Hepatocyte (in vitro differentiated cells): ENCODE measurements around the gene NDUFA7. TPM values are rescaled to one million over a fixed set of nuclear protein-coding genes. Genes with fewer than 3 reads are reported as not detected.

Experiments used
- DNase-seq: peaks from one replicate; pipeline ENCODE4 v3.0.0-alpha.2; 2016; ENCODE audit warnings: low spot score
- H2AFZ ChIP-seq: fragments of 200-600 bp; sonication (generic); 2 replicates; pipeline ENCODE4 v1.6.0; 2016; ENCODE audit warnings: antibody characterized with exemption, mild to moderate bottlenecking
- H3K27ac ChIP-seq: fragments of 200-600 bp; sonication (generic); 2 replicates; pipeline ENCODE4 v1.5.1; 2016; ENCODE audit warnings: mild to moderate bottlenecking
- H3K27me3 ChIP-seq: fragments of 200-600 bp; sonication (generic); 2 replicates; pipeline ENCODE4 v1.6.1; 2016
- H3K36me3 ChIP-seq: fragments of 200-600 bp; sonication (generic); replicated peaks from 2 replicates; pipeline ENCODE4 v1.5.1; 2016; ENCODE audit warnings: low read depth; ENCODE audit not compliant: insufficient read depth
- H3K4me1 ChIP-seq: fragments of 200-600 bp; sonication (generic); 2 replicates; pipeline ENCODE4 v1.5.1; 2016; ENCODE audit warnings: mild to moderate bottlenecking, moderate library complexity; ENCODE audit not compliant: insufficient read depth
- H3K4me2 ChIP-seq: fragments of 200-600 bp; sonication (generic); 2 replicates; pipeline ENCODE4 v1.6.0; 2016
- H3K4me3 ChIP-seq: fragments of 200-600 bp; sonication (generic); 2 replicates; pipeline ENCODE4 v1.5.1; 2016; ENCODE audit warnings: mild to moderate bottlenecking
- H3K79me2 ChIP-seq: fragments of 200-600 bp; sonication (generic); 2 replicates; pipeline ENCODE4 v1.6.0; 2017; ENCODE audit warnings: mild to moderate bottlenecking
- H3K9me2 ChIP-seq: fragments of 200-600 bp; sonication (generic); replicated peaks from 2 replicates; pipeline ENCODE4 v1.6.0; 2017; ENCODE audit warnings: mild to moderate bottlenecking; ENCODE audit not compliant: insufficient read depth
- H3K9me3 ChIP-seq: fragments of 200-600 bp; sonication (generic); 2 replicates; pipeline ENCODE4 v1.5.1; 2016; ENCODE audit warnings: low read depth, mild to moderate bottlenecking
- H4K20me1 ChIP-seq: fragments of 200-600 bp; sonication (generic); 2 replicates; pipeline ENCODE4 v1.6.0; 2016; ENCODE audit warnings: mild to moderate bottlenecking; ENCODE audit not compliant: insufficient read depth, poor library complexity, severe bottlenecking
- CTCF ChIP-seq: fragments of 200-600 bp; sonication (generic); IDR thresholded peaks from 2 replicates; pipeline ENCODE4 v1.5.1; 2016; ENCODE audit warnings: antibody characterized with exemption, mild to moderate bottlenecking; ENCODE audit not compliant: poor library complexity
- EZH2 ChIP-seq: fragments of 200-600 bp; sonication (generic); IDR thresholded peaks from 2 replicates; pipeline ENCODE4 v1.6.1; 2016; ENCODE audit warnings: antibody characterized with exemption, mild to moderate bottlenecking, borderline replicate concordance
- EZH2phosphoT487 ChIP-seq: fragments of 200-600 bp; sonication (generic); IDR thresholded peaks from one replicate; pipeline ENCODE4 v1.6.1; 2018; ENCODE audit warnings: antibody characterized with exemption, mild to moderate bottlenecking, low read depth, moderate library complexity; ENCODE audit not compliant: unreplicated experiment, severe bottlenecking
- WGBS: methylation state at CpG from one replicate; pipeline ENCODE4 v1.1.6; 2016; ENCODE audit warnings: low lambda C conversion rate; ENCODE audit errors: missing lambda C conversion rate; 5-methylcytosine and 5-hydroxymethylcytosine counted together
- polyA plus RNA-seq: library from polyadenylated mRNA; unstranded; fragments of >200 nt; fragmentation: Nextera tagmentation; extraction: Ambion mirVana; gene quantifications from 2 replicates; pipeline ENCODE4 v1.2.1, GENCODE V29; 2016
- total RNA-seq: library from RNA; depleted of rRNA; stranded (reverse); fragments of >200 nt; gene quantifications from 2 replicates; pipeline ENCODE4 v1.2.3, GENCODE V29; 2014

Gene NDUFA7
- total and polyA plus RNA-seq, 2 experiments from 2014 or later = 34.4 to 115 TPM

GRCh38 chr19:8366961-8367326 lies 45.8 kb upstream of the NDUFA7 start:
- Histone ChIP-seq H3K27ac (peak overlapping the region; percentile 76), H3K4me3 (no peak overlapping the region), H3K4me2 (peak overlapping the region; percentile 70), H2AFZ (no peak overlapping the region), H3K9me2 (no peaks in the 10 kb centered on the region), H4K20me1 (no peaks in the 10 kb centered on the region), H3K27me3 (peaks cover 5% of the 10 kb centered on the region), H3K79me2 (peaks cover 3% of the 10 kb centered on the region), H3K36me3 (no peaks in the 10 kb centered on the region), H3K9me3 (no peaks in the 10 kb centered on the region), H3K4me1 (peaks cover 31% of the 10 kb centered on the region)
- WGBS = 68% methylated on average over 13 of the region's 13 CpGs
- no peak for DNase-seq
- TF ChIP-seq CTCF = no peak
- TF ChIP-seq EZH2phosphoT487 = no peak
- TF ChIP-seq EZH2 = no peak

GRCh38 chr19:8366121-8366581 lies 45.0 kb upstream of the NDUFA7 start:
- WGBS = 98% methylated on average over 11 of the region's 11 CpGs
- H3K79me2 ChIP-seq = peaks cover 3% of the 10 kb centered on the region
- no peak overlapping the region for H3K4me2 ChIP-seq
- no peak for DNase-seq
- no peak overlapping the region for H2AFZ ChIP-seq
- TF ChIP-seq EZH2phosphoT487 = no peak
- no peak for TF ChIP-seq EZH2
- TF ChIP-seq CTCF = no peak
- no peaks in the 10 kb centered on the region for H3K36me3 ChIP-seq
- H3K27me3 ChIP-seq = peaks cover 5% of the 10 kb centered on the region
- H3K4me3 ChIP-seq = no peak overlapping the region
- no peaks in the 10 kb centered on the region for H4K20me1 ChIP-seq
- H3K9me2 ChIP-seq = no peaks in the 10 kb centered on the region
- H3K4me1 ChIP-seq = peaks cover 31% of the 10 kb centered on the region
- H3K9me3 ChIP-seq = no peaks in the 10 kb centered on the region
- no peak overlapping the region for H3K27ac ChIP-seq

- Histone ChIP-seq H3K9me2 (no peaks in the 10 kb centered on the region), H3K27ac (peak within 1 kb of the TSS; percentile 52), H3K9me3 (no peaks in the 10 kb centered on the region), H2AFZ (peak within 1 kb of the TSS; percentile 63), H3K36me3 (no peaks in the 10 kb centered on the region), H3K4me1 (peaks cover 28% of the 10 kb centered on the region), H4K20me1 (no peaks in the 10 kb centered on the region), H3K27me3 (peaks cover 5% of the 10 kb centered on the region), H3K4me2 (peak within 1 kb of the TSS; percentile 92), H3K4me3 (peak within 1 kb of the TSS; percentile 29), H3K79me2 (peaks cover 3% of the 10 kb centered on the region)
- 2% methylated on average over 69 of the region's 81 CpGs for WGBS
- TF ChIP-seq EZH2 = no peak
- TF ChIP-seq EZH2phosphoT487 = no peak
- TF ChIP-seq CTCF = no peak
- DNase-seq = peak; percentile 75
Observed at GRCh38 chr19:8363803-8364771, 42.9 kb upstream of the NDUFA7 start, which contains the start of gene ANGPTL4. ANGPTL4 (plus strand) TSS chr19:8364155; CDS start chr19:8364322, 167 bp downstream.
